ENCODE measurements around the gene TMEM44. TPM values are rescaled to one million over a fixed set of nuclear protein-coding genes. Genes with fewer than 3 reads are reported as not detected.

The TMEM44 gene
- total RNA-seq, 1 donor from 2014 or later: 7.5 TPM

DNA sequence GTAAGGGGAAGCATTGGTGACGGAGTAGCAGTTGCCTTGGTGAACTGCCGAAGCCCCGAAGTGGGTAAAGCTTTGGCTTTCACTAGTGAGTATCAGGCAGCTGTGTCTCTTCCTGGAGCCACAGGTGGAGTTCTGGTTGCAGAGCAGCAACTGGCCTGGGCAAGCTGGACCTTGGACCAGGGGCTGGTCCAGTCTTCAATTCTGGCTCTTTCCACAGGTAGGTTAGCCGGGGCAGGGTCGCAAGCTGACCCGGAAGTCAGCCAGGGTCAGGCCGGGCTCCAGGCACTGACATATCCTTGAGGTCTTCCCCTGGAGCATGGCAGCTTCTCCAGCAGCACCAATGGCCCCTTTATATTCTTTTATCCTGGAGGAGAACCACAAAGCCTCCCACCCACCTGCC, 73.2 kb downstream of the TMEM44 start:
- no peaks in the 10 kb centered on the region for H3K27me3 ChIP-seq (ENCODE audit: low read depth)
- no peak overlapping the region for H3K27ac ChIP-seq (replicated peaks)
- no peak overlapping the region for H3K4me3 ChIP-seq
- TF ChIP-seq, protein P1, sequence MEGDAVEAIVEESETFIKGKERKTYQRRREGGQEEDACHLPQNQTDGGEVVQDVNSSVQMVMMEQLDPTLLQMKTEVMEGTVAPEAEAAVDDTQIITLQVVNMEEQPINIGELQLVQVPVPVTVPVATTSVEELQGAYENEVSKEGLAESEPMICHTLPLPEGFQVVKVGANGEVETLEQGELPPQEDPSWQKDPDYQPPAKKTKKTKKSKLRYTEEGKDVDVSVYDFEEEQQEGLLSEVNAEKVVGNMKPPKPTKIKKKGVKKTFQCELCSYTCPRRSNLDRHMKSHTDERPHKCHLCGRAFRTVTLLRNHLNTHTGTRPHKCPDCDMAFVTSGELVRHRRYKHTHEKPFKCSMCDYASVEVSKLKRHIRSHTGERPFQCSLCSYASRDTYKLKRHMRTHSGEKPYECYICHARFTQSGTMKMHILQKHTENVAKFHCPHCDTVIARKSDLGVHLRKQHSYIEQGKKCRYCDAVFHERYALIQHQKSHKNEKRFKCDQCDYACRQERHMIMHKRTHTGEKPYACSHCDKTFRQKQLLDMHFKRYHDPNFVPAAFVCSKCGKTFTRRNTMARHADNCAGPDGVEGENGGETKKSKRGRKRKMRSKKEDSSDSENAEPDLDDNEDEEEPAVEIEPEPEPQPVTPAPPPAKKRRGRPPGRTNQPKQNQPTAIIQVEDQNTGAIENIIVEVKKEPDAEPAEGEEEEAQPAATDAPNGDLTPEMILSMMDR (IDR thresholded peaks at IDR 0.05; ENCODE audit: borderline replicate concordance): no peak
- no peak for DNase-seq
- intact Hi-C loops (cut with micrococcal nuclease): no loop called here
- no peaks in the 10 kb centered on the region for H3K36me3 ChIP-seq
- H3K9me3 ChIP-seq (replicated peaks): no peaks in the 10 kb centered on the region
- peaks cover 16% of the 10 kb centered on the region for H3K4me1 ChIP-seq

DNA sequence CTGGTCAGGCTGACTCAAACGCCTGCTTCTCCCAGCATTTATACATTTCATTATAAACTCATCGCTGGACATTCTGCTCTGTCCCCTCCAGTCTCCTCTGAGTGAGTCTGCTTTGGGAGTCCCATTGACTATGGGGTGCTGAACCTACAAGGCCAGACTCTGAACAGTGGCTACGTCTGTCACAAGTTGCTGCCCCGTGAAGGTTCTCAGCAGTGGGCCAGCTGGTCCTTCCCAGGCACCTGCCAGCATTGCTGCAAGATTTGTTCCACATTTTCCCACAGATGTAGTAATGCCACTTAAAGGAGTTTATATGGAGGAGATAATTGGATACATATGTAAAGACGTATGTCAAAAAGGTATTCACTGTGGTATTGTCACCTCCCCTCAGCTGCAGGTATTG, 73.7 kb downstream of the TMEM44 start:
- Histone ChIP-seq H3K4me3 (no peak overlapping the region), H3K27ac (replicated peaks) (no peak overlapping the region), H3K27me3 (ENCODE audit: low read depth) (no peaks in the 10 kb centered on the region), H3K4me1 (peaks cover 21% of the 10 kb centered on the region), H3K9me3 (replicated peaks) (no peaks in the 10 kb centered on the region), H3K36me3 (no peaks in the 10 kb centered on the region)
- TF ChIP-seq, protein P1 (IDR thresholded peaks at IDR 0.05; ENCODE audit: borderline replicate concordance): no peak
- intact Hi-C loops (cut with micrococcal nuclease): no loop called here
- DNase-seq: no peak

- no peaks in the 10 kb centered on the region for H3K27me3 ChIP-seq (ENCODE audit: low read depth)
- no peaks in the 10 kb centered on the region for H3K36me3 ChIP-seq
- H3K9me3 ChIP-seq (replicated peaks): no peaks in the 10 kb centered on the region
- H3K4me3 ChIP-seq: peak overlapping the region; percentile 41
- H3K4me1 ChIP-seq: peaks cover 35% of the 10 kb centered on the region
- TF ChIP-seq, protein P1 (IDR thresholded peaks at IDR 0.05; ENCODE audit: borderline replicate concordance): no peak
- H3K27ac ChIP-seq (replicated peaks): no peak overlapping the region
- intact Hi-C loops (cut with micrococcal nuclease): no loop called here
- DNase-seq: no peak
Observed at GRCh38 chr3:194556086-194557056, 76.8 kb downstream of the TMEM44 start.

DNA sequence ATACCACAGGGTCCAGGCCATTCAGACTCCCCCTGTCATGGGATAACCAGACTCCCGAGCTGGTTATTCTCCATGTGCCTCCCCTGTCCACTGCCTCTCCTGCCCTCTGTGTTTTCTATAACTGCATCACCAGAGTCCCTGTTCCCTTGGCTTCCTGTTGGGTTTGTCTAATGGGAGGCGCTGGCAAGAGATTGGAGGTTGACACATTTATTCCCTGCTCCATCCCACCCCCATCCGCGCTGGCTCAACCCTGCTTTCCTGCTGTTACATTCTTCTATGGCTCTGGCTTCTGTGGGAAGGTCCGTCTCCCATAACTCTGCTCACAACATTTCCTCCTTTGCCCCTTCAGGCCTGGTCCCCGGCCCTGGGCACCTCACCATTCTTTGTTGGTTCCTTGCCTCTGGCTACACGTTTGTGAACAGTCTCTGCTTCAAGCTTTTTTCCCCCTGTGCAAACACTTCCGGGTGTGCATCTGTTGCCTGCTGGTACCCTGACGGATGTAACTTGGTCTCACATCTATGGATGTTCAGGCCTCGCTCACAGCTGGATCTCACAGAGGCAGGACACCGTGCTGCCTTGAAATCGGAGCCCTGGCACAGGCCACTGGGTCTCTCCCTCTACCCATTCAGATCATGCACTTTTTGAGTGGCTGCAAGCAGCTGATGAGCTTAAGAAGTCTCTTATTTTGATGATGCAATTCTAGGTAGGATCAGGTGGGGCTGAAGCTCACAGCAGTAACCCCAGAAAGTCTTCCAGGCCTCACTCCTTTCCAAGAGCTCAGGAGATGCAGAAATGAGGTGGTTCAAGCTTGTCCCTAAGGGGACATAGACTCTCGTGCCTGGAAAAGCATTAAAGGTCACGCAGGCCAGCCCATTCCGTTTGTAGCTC, 77.8 kb downstream of the TMEM44 start:
- no peak for DNase-seq
- H3K9me3 ChIP-seq (replicated peaks): no peaks in the 10 kb centered on the region
- intact Hi-C loops (cut with micrococcal nuclease): no loop called here
- H3K27me3 ChIP-seq (ENCODE audit: low read depth): no peaks in the 10 kb centered on the region
- H3K27ac ChIP-seq (replicated peaks): peak overlapping the region; percentile 16
- TF ChIP-seq, protein P1 (IDR thresholded peaks at IDR 0.05; ENCODE audit: borderline replicate concordance): no peak
- no peak overlapping the region for H3K4me3 ChIP-seq
- H3K36me3 ChIP-seq: no peaks in the 10 kb centered on the region
- H3K4me1 ChIP-seq: peaks cover 39% of the 10 kb centered on the region

- H3K27ac ChIP-seq (replicated peaks): peak overlapping the region; percentile 16
Observed at GRCh38 chr3:194554473-194555123, 78.6 kb downstream of the TMEM44 start.

More at GRCh38 chr3:194554473-194555123, 78.6 kb downstream of the TMEM44 start:
- no peaks in the 10 kb centered on the region for H3K36me3 ChIP-seq
- peaks cover 48% of the 10 kb centered on the region for H3K4me1 ChIP-seq
- intact Hi-C loops (cut with micrococcal nuclease): no loop called here
- DNase-seq: no peak
- TF ChIP-seq, protein P1 (IDR thresholded peaks at IDR 0.05; ENCODE audit: borderline replicate concordance): no peak
- H3K9me3 ChIP-seq (replicated peaks): no peaks in the 10 kb centered on the region
- no peaks in the 10 kb centered on the region for H3K27me3 ChIP-seq (ENCODE audit: low read depth)
- H3K4me3 ChIP-seq: no peak overlapping the region
